ENCODE measurements around the gene RPL22. TPM values are rescaled to one million over a fixed set of nuclear protein-coding genes. Genes with fewer than 3 reads are reported as not detected.

The RPL22 gene
- total and polyA plus RNA-seq, 2 of the 4 experiments (the other 2 are of a cell fraction): 26.2 to 131 TPM

DNA sequence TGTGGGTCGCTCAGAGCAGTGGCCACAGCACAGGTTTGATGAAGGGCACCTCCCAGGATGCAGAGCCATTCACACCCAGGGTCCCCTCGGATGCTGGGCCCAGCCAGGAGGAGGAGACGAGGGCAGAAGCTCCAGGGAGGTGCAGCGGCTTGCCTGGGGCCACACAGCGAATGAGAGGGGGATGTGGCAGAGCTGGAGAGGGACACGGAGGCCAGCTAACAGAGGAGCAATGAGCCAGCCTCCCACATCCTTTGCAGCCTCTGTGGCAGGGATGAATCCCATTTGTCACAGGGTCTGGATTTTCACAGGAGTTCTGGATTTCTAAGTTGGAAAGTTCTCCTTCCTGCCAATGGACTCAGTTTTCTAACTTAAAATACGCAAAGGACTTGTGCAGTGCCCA is 55.2 kb downstream of the RPL22 start:
- intact Hi-C loops (cut with micrococcal nuclease): no loop called here
- dilution Hi-C loops (cut with HindIII; ENCODE audit: low sequenced_read_pairs, unreplicated experiment): no loop called here
- H3K14ac ChIP-seq (replicated peaks; ENCODE audit: low read depth, low read length): no peak overlapping the region
- 57% methylated on average over 1 of the region's 7 CpGs; no CpG with 5 or more reads in 1 of the 2 experiments for WGBS, 2 experiments (ENCODE audit: extremely low coverage in 2 of 2, insufficient read length in 1 of 2)
- H2BK120ac ChIP-seq (ENCODE audit: low read depth, low read length): no peak overlapping the region
- CTCF ChIA-PET: no interaction called here
- no peak overlapping the region for H3K56ac ChIP-seq (ENCODE audit: extremely low read depth, insufficient read depth, low read length)
- H3K4ac ChIP-seq (ENCODE audit: low read depth, low read length): no peak overlapping the region
- DNase-seq (no peak), ATAC-seq (ENCODE audit: low read depth) (no peak)
- H2AK9ac ChIP-seq (replicated peaks; ENCODE audit: low read depth, low read length, poor library complexity): no peak overlapping the region
- peaks cover 44% of the 10 kb centered on the region for H3K27me3 ChIP-seq (ENCODE audit: control insufficient read depth, insufficient read depth, low read length)
- BruUV-seq (replicated peaks): no TSS peak
- H4K91ac ChIP-seq (ENCODE audit: insufficient read depth, low read depth, low read length): no peak overlapping the region
- in situ Hi-C loops (cut with MboI; ENCODE audit: low sequenced_read_pairs): no loop called here
- no peak overlapping the region for H3K4me2 ChIP-seq (ENCODE audit: low read depth, low read length)
- H3K9me3 ChIP-seq (ENCODE audit: control insufficient read depth, insufficient read depth, low read length): no peaks in the 10 kb centered on the region
- H2BK5ac ChIP-seq (ENCODE audit: low read depth, low read length, poor library complexity, severe bottlenecking): no peak overlapping the region
- H3K36me3 ChIP-seq (ENCODE audit: control insufficient read depth, insufficient read depth, low read length): no peaks in the 10 kb centered on the region
- TF ChIP-seq, protein P1, sequence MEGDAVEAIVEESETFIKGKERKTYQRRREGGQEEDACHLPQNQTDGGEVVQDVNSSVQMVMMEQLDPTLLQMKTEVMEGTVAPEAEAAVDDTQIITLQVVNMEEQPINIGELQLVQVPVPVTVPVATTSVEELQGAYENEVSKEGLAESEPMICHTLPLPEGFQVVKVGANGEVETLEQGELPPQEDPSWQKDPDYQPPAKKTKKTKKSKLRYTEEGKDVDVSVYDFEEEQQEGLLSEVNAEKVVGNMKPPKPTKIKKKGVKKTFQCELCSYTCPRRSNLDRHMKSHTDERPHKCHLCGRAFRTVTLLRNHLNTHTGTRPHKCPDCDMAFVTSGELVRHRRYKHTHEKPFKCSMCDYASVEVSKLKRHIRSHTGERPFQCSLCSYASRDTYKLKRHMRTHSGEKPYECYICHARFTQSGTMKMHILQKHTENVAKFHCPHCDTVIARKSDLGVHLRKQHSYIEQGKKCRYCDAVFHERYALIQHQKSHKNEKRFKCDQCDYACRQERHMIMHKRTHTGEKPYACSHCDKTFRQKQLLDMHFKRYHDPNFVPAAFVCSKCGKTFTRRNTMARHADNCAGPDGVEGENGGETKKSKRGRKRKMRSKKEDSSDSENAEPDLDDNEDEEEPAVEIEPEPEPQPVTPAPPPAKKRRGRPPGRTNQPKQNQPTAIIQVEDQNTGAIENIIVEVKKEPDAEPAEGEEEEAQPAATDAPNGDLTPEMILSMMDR (conservative IDR thresholded peaks at IDR 0.05; ENCODE audit: low read depth, low read length): no peak
- 0 out of 2 replicates have a peak, but pooled peaks cover 2% of the 10 kb centered on the region for H4K20me1 ChIP-seq (ENCODE audit: insufficient read depth, low read length)
- H2AFZ ChIP-seq (replicated peaks; ENCODE audit: low read length, poor library complexity): no peak overlapping the region
- no peaks in the 10 kb centered on the region for H3K79me1 ChIP-seq (ENCODE audit: low read depth in 1 of 2, low read length in 2 of 2)
- H2BK20ac ChIP-seq (ENCODE audit: low read depth, low read length): no peak overlapping the region
- H2AK5ac ChIP-seq (ENCODE audit: low read depth, low read length): no peak overlapping the region
- POLR2A ChIA-PET (ENCODE audit: unreplicated experiment): no interaction called here
- no peak overlapping the region for H3K4me3 ChIP-seq (ENCODE audit: insufficient read depth, low read depth, low read length)
- no peak overlapping the region for H3K23ac ChIP-seq (ENCODE audit: low read depth, low read length)
- H3K9ac ChIP-seq (ENCODE audit: low read depth, low read length): no peak overlapping the region
- no peak overlapping the region for H3K18ac ChIP-seq (ENCODE audit: low read depth, low read length)
- no peak overlapping the region for H2BK15ac ChIP-seq (ENCODE audit: low read depth, low read length)
- no peak overlapping the region for H4K5ac ChIP-seq (ENCODE audit: low read depth, low read length)
- H3K27ac ChIP-seq (ENCODE audit: insufficient read depth, low read length): no peak overlapping the region
- no peaks in the 10 kb centered on the region for H3K9me1 ChIP-seq (ENCODE audit: insufficient read depth, low read length)
- no peaks in the 10 kb centered on the region for H3K4me1 ChIP-seq (ENCODE audit: control insufficient read depth, insufficient read depth, low read length)
- no peak overlapping the region for H4K8ac ChIP-seq (ENCODE audit: low read depth in 2 of 2, low read length in 2 of 2)

Measured in IMR-90 (cell line).